Measurements from ENCODE around the gene NOL12.

NOL12 gene

DNA sequence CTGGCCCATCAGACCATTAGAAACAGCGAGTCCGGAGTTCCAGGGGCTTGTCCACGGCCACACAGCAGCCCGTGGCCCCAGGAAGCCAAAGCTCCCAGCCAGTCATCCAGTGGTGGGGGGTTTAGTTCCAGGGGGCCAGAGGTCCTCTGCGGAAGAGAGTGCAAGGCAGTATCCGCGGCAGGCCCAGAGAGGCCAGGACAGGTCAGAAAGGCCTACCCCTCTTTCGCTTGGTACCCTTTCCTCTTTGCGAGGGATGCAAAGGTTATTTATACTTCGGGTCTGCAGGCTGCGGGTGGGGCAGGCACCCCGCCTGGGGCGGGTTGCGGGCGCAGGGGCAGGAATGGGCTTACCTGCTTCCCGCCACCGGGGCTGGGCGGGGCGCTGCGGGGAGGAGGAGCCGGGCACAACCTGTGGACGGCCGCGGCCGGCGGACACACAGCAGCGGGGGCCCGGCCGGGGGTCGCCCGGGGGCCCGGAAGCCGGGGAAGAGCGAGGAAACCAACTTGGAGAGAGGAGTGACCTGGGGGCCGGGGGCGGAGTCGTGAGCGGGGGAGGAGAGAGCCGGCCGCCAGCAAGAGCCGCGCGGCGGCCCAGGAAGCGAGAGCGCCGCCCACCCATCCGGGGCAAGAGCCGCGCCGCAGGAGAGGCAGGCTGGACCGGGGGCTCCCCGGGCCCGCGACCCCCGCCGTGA is 46.9 kb upstream of the NOL12 start, which contains the start of gene SH3BP1:
TSS of gene SH3BP1 (plus strand) at position 600 of the 691 bp plus-strand sequence. CDS start 119 bp downstream, outside the sequence.
- Histone ChIP-seq H3K9ac (ENCODE audit: low read length) (peak within 1 kb of the TSS; percentile 74), H2AFZ (ENCODE audit: low read length) (peak within 1 kb of the TSS; percentile 64), H3F3A (ENCODE audit: insufficient read depth, low read length) (peaks cover 34% of the 10 kb centered on the region), H3K27me3 (replicated peaks; ENCODE audit: insufficient read depth, low read length) (no peaks in the 10 kb centered on the region), H3K9me3 (replicated peaks; ENCODE audit: insufficient read depth, low read length) (no peaks in the 10 kb centered on the region), H3K79me2 (ENCODE audit: low read length) (peaks cover 13% of the 10 kb centered on the region), H3K4me1 (ENCODE audit: low read length) (peaks cover 31% of the 10 kb centered on the region), H3K4me3 (ENCODE audit: low read length) (peak within 1 kb of the TSS; percentile 85), H4K20me1 (ENCODE audit: insufficient read depth, low read length) (no peaks in the 10 kb centered on the region), H3K4me2 (ENCODE audit: low read depth, low read length) (peak within 1 kb of the TSS; percentile 88), H3K36me3 (replicated peaks; ENCODE audit: insufficient read depth, low read length) (no peaks in the 10 kb centered on the region), H3K27ac (ENCODE audit: low read length) (peak within 1 kb of the TSS; percentile 47; the same call in 1 of the 2 replicates), H3K9me2 (replicated peaks; ENCODE audit: insufficient read depth, low read length) (no peaks in the 10 kb centered on the region)
- TF ChIP-seq EZH2phosphoT487 (IDR thresholded peaks at IDR 0.05; ENCODE audit: low read length) = no peak
- TF ChIP-seq, protein P1, sequence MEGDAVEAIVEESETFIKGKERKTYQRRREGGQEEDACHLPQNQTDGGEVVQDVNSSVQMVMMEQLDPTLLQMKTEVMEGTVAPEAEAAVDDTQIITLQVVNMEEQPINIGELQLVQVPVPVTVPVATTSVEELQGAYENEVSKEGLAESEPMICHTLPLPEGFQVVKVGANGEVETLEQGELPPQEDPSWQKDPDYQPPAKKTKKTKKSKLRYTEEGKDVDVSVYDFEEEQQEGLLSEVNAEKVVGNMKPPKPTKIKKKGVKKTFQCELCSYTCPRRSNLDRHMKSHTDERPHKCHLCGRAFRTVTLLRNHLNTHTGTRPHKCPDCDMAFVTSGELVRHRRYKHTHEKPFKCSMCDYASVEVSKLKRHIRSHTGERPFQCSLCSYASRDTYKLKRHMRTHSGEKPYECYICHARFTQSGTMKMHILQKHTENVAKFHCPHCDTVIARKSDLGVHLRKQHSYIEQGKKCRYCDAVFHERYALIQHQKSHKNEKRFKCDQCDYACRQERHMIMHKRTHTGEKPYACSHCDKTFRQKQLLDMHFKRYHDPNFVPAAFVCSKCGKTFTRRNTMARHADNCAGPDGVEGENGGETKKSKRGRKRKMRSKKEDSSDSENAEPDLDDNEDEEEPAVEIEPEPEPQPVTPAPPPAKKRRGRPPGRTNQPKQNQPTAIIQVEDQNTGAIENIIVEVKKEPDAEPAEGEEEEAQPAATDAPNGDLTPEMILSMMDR (IDR thresholded peaks at IDR 0.05; ENCODE audit: low read length) = no peak
- no peak for TF ChIP-seq EZH2 (optimal IDR thresholded peaks at IDR 0.05; ENCODE audit: low read depth, low read length)
- DNase-seq = peak; percentile 52

DNA sequence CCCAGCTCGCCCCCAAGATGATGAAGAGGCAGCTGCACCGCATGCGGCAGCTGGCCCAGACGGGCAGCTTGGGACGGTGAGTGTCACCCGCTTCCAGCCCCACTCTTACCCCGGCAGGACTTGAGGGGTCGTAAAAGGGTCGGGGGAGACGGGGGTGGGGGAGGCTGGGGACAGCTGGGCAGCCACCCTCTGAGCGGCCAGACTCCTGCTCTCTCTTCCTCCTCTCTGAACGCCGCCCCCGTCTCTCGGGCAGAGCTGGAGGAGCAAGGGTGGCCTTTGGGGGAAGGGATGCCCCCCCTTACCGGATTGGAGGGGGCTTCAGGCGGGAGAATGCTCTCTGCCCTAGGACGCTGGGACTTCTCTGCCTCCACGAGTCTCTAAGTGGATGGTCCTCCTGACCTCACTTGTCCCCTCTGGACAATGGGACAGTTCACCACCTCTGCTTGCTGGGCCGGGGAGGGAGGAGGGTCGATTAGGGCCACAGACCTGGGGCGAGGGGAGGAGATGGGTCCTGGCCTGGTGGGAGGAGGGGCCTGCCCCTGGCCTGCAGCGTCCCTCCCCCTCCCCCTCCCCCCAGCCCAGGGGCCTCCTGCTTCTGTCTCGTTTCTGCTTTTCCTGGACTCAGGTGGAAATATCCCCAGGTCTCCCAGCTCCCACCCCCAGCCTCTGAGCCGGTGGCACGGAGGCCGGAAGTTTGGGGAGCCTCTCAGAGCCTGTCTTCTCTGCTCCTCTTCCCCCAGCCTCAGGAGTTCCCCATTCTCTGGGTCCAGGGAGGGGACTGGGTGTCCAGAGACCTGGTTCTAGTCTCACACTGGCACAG is 46.2 kb upstream of the NOL12 start:
- Histone ChIP-seq H2AFZ (ENCODE audit: low read length) (peak overlapping the region; percentile 64), H3K27ac (ENCODE audit: low read length) (no peak overlapping the region; the same call in 1 of the 2 replicates), H3K36me3 (replicated peaks; ENCODE audit: insufficient read depth, low read length) (no peaks in the 10 kb centered on the region), H3K79me2 (ENCODE audit: low read length) (peaks cover 13% of the 10 kb centered on the region), H3K4me3 (ENCODE audit: low read length) (peak overlapping the region; percentile 85), H4K20me1 (ENCODE audit: insufficient read depth, low read length) (no peaks in the 10 kb centered on the region), H3K4me1 (ENCODE audit: low read length) (peaks cover 31% of the 10 kb centered on the region), H3K9me2 (replicated peaks; ENCODE audit: insufficient read depth, low read length) (no peaks in the 10 kb centered on the region), H3K9me3 (replicated peaks; ENCODE audit: insufficient read depth, low read length) (no peaks in the 10 kb centered on the region), H3K27me3 (replicated peaks; ENCODE audit: insufficient read depth, low read length) (no peaks in the 10 kb centered on the region), H3K4me2 (ENCODE audit: low read depth, low read length) (peak overlapping the region; percentile 88), H3F3A (ENCODE audit: insufficient read depth, low read length) (peaks cover 34% of the 10 kb centered on the region), H3K9ac (ENCODE audit: low read length) (peak overlapping the region; percentile 74)
- no peak for DNase-seq
- TF ChIP-seq EZH2phosphoT487 (IDR thresholded peaks at IDR 0.05; ENCODE audit: low read length) (no peak), EZH2 (optimal IDR thresholded peaks at IDR 0.05; ENCODE audit: low read depth, low read length) (no peak)
- TF ChIP-seq, protein P1 (IDR thresholded peaks at IDR 0.05; ENCODE audit: low read length) = no peak

DNA sequence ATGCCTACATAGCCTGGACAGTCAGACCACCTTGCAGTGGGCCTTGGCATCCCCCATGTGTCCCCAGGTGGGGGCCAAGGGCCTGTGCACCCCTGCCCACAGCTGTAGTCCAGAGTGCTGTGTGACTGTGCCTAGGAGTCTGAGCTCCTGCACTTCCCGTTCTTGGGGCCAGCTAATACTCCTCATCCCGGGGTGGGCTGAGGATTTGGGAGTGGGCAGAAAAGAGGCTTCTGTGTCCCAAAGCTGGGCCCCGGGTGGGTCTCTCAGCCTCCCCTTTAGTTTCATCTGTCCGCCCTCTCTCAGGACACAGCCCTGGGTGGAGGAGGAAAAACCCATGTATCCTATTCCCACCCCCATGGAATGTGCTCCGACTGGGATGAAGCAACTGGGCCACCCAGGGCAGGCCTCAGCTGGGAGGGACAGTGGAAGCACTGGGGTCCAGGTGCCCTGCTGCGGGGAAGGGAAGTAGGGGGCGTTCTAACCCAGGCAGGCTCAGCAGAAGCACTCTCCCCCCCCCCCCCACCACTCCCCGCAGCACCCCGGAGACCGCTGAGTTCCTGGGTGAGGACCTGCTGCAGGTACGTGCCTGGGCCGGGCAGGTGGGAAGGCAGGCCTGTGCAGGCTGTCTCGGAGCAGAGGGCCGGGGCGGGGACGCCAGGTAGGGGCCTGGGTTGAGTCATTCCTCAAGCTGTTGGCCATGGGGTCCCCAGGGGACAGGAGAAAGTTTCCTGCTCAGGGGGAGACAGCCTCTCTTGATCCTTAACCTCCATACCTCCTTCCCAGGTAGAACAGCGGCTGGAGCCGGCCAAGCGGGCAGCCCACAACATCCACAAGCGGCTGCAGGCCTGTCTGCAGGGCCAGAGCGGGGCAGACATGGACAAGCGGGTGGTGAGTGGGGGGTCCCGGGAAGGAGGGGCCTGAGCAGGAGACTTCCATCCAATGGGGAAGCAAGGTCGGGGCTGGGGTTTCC is 45.3 kb upstream of the NOL12 start:
- Histone ChIP-seq H3K4me2 (ENCODE audit: low read depth, low read length) (peak overlapping the region; percentile 88; the same call in 1 of the 2 replicates), H3K27me3 (replicated peaks; ENCODE audit: insufficient read depth, low read length) (no peaks in the 10 kb centered on the region), H4K20me1 (ENCODE audit: insufficient read depth, low read length) (no peaks in the 10 kb centered on the region), H3F3A (ENCODE audit: insufficient read depth, low read length) (peaks cover 34% of the 10 kb centered on the region), H3K36me3 (replicated peaks; ENCODE audit: insufficient read depth, low read length) (no peaks in the 10 kb centered on the region), H3K9ac (ENCODE audit: low read length) (peak overlapping the region; percentile 74; the same call in 1 of the 2 replicates), H3K9me3 (replicated peaks; ENCODE audit: insufficient read depth, low read length) (no peaks in the 10 kb centered on the region), H3K79me2 (ENCODE audit: low read length) (peaks cover 13% of the 10 kb centered on the region), H3K4me1 (ENCODE audit: low read length) (peaks cover 31% of the 10 kb centered on the region), H3K9me2 (replicated peaks; ENCODE audit: insufficient read depth, low read length) (no peaks in the 10 kb centered on the region), H2AFZ (ENCODE audit: low read length) (no peak overlapping the region), H3K27ac (ENCODE audit: low read length) (no peak overlapping the region), H3K4me3 (ENCODE audit: low read length) (peak overlapping the region; percentile 85)
- no peak for TF ChIP-seq EZH2 (optimal IDR thresholded peaks at IDR 0.05; ENCODE audit: low read depth, low read length)
- TF ChIP-seq EZH2phosphoT487 (IDR thresholded peaks at IDR 0.05; ENCODE audit: low read length) = no peak
- TF ChIP-seq, protein P1 (IDR thresholded peaks at IDR 0.05; ENCODE audit: low read length) = no peak
- DNase-seq = no peak

Data from MM.1S (cell line).